T-helper 2 cell treated with Interferon-gamma antibody and Interleukin-4, amounts not matched to agents 100 ng/mL and 5 ng/mL, for 36 hours (primary cell): ENCODE measurements around the gene SLC5A6. TPM values are rescaled to one million over a fixed set of nuclear protein-coding genes. Genes with fewer than 3 reads are reported as not detected.

Experiments
- intact Hi-C: fragments of 100-400 bp; cut with micrococcal nuclease; formaldehyde crosslinking; loops from one replicate; pipeline ENCODE4 v1.15.1; 2023
- total RNA-seq: library from RNA; stranded (reverse); gene quantifications from 2 replicates; pipeline ENCODE4 v1.2.3, GENCODE V29; 2022

Gene SLC5A6
- 48.5 and 54.4 TPM in 2 replicates for total RNA-seq

- intact Hi-C loops = loop anchor here (1.0 to 5.0 kb wide), 7 partner anchors 78 to 450 kb away; partner anchors contain the start of genes EIF2B4, GTF3C2, KHK and OST4
Measured at GRCh38 chr2:27211943-27212625, at the start of gene SLC5A6, which contains the start of gene ATRAID. TSS of gene SLC5A6 (minus strand) at chr2:27212268. CDS start at chr2:27207650, 4,618 bp downstream. TSS of gene ATRAID (plus strand) at chr2:27212041. CDS start at chr2:27212369, 328 bp downstream.

GRCh38 chr2:27261241-27261925 lies 49.3 kb upstream of the SLC5A6 start:
- intact Hi-C loops = loop anchor here (5.0 kb wide), 1 partner anchor 44 kb away; the partner anchor contains the start of gene CAD

GRCh38 chr2:27258051-27258450 lies 46.0 kb upstream of the SLC5A6 start:
- intact Hi-C loops = no loop called here

- intact Hi-C loops = no loop called here
Measured at GRCh38 chr2:27256855-27257454, 44.9 kb upstream of the SLC5A6 start.

GRCh38 chr2:27255660-27256059 lies 43.6 kb upstream of the SLC5A6 start:
- intact Hi-C loops = no loop called here

- intact Hi-C loops = no loop called here
Measured at GRCh38 chr2:27255187-27255586, 43.1 kb upstream of the SLC5A6 start.

GRCh38 chr2:27251766-27252165 lies 39.7 kb upstream of the SLC5A6 start:
- intact Hi-C loops = no loop called here

GRCh38 chr2:27250652-27251379 lies 38.7 kb upstream of the SLC5A6 start:
- intact Hi-C loops = loop anchor here (1.0 kb wide), 1 partner anchor 29 kb away; no protein-coding TSS in a partner anchor

- intact Hi-C loops = loop anchor here (1.0 kb wide), 1 partner anchor 30 kb away; no protein-coding TSS in a partner anchor
Measured at GRCh38 chr2:27249891-27250651, 38.0 kb upstream of the SLC5A6 start.

- intact Hi-C loops = no loop called here
Measured at GRCh38 chr2:27249159-27249890, 37.3 kb upstream of the SLC5A6 start.

GRCh38 chr2:27247893-27248292 lies 35.8 kb upstream of the SLC5A6 start:
- intact Hi-C loops = no loop called here

- intact Hi-C loops = no loop called here
Measured at GRCh38 chr2:27245626-27246025, 33.6 kb upstream of the SLC5A6 start.

GRCh38 chr2:27245116-27245515 lies 33.0 kb upstream of the SLC5A6 start:
- intact Hi-C loops = no loop called here

GRCh38 chr2:27243391-27244130 lies 31.5 kb upstream of the SLC5A6 start:
- intact Hi-C loops = no loop called here

GRCh38 chr2:27242614-27242951 lies 30.5 kb upstream of the SLC5A6 start:
- intact Hi-C loops = no loop called here

GRCh38 chr2:27241761-27242613 lies 29.9 kb upstream of the SLC5A6 start:
- intact Hi-C loops = no loop called here

- intact Hi-C loops = no loop called here
Measured at GRCh38 chr2:27240406-27240805, 28.3 kb upstream of the SLC5A6 start.

GRCh38 chr2:27238976-27239375 lies 26.9 kb upstream of the SLC5A6 start:
- intact Hi-C loops = no loop called here
